ENCODE results near the gene STBD1. TPM values are rescaled to one million over a fixed set of nuclear protein-coding genes. Genes with fewer than 3 reads are reported as not detected.

Gene STBD1
- polyA plus RNA-seq, 1 of the 3 experiments (the other 2 are of a cell fraction): 1.6 TPM

- TF ChIP-seq REST (IDR thresholded peaks at IDR 0.05; ENCODE audit: low read depth, low read length) (no peak), EP300 (IDR thresholded peaks at IDR 0.05; ENCODE audit: borderline replicate concordance in 1 of 2, low read depth in 1 of 2, low read length in 1 of 2) (no peak), TAF1 (IDR thresholded peaks at IDR 0.05; ENCODE audit: borderline replicate concordance, low read depth, low read length) (no peak), POLR2AphosphoS5 (IDR thresholded peaks at IDR 0.05; ENCODE audit: low read depth, low read length) (no peak)
Measured at GRCh38 chr4:76257824-76258223, 48.7 kb upstream of the STBD1 start (continued).

GRCh38 chr4:76260571-76260970 lies 46.0 kb upstream of the STBD1 start:
- TF ChIP-seq GATA2 (CRISPR knock-in tag; IDR thresholded peaks at IDR 0.05) (no peak), USF2 (IDR thresholded peaks at IDR 0.05; ENCODE audit: borderline replicate concordance, low read depth, low read length) (no peak), FOSL2 (IDR thresholded peaks at IDR 0.05; ENCODE audit: borderline replicate concordance, low read depth) (no peak), USF1 (IDR thresholded peaks at IDR 0.05; ENCODE audit: borderline replicate concordance, low read depth) (no peak), RXRA (IDR thresholded peaks at IDR 0.05; ENCODE audit: borderline replicate concordance, low read depth) (no peak), POLR2AphosphoS5 (IDR thresholded peaks at IDR 0.05; ENCODE audit: low read depth, low read length) (no peak), RFX5 (IDR thresholded peaks at IDR 0.05; ENCODE audit: low read length) (no peak)
- no peak overlapping the region for H3K4me2 ChIP-seq
- no peak overlapping the region for H3K4me3 ChIP-seq (ENCODE audit: low read depth in 2 of 2, low read length in 1 of 2)
- no peaks in the 10 kb centered on the region for H3K4me1 ChIP-seq (ENCODE audit: control insufficient read depth in 1 of 2, insufficient read depth in 2 of 2, low read depth in 1 of 2, low read length in 1 of 2)
- no peaks in the 10 kb centered on the region for H3K27me3 ChIP-seq (ENCODE audit: insufficient read depth)
- no peak for DNase-seq
- H3K79me2 ChIP-seq (ENCODE audit: insufficient read depth): no peaks in the 10 kb centered on the region
- CTCF ChIA-PET: no interaction called here
- H3F3A ChIP-seq (replicated peaks; ENCODE audit: insufficient read depth): no peaks in the 10 kb centered on the region
- H3K9ac ChIP-seq: no peak overlapping the region
- no peak overlapping the region for H2AFZ ChIP-seq (ENCODE audit: low read depth)
- no peaks in the 10 kb centered on the region for H3K36me3 ChIP-seq (replicated peaks in 1 of 2; ENCODE audit: control insufficient read depth in 1 of 2, insufficient read depth in 2 of 2, low read length in 1 of 2)
- POLR2A ChIA-PET: no interaction called here
- no peaks in the 10 kb centered on the region for H3K9me3 ChIP-seq
- no peaks in the 10 kb centered on the region for H4K20me1 ChIP-seq (ENCODE audit: insufficient read depth)
- H3K9me2 ChIP-seq: no peaks in the 10 kb centered on the region
- H3K27ac ChIP-seq (ENCODE audit: low read depth in 2 of 2, low read length in 1 of 2): no peak overlapping the region
- WGBS (ENCODE audit: low lambda C conversion rate): 43% methylated on average over 1 of the region's 1 CpG
